HepG2 (cell line): ENCODE data around the gene KRT36. TPM values are rescaled to one million over a fixed set of nuclear protein-coding genes. Genes with fewer than 3 reads are reported as not detected.

Experiments used
- ATAC-seq: fragments of 200-7000 bp; cut with Tn5 transposase; 3 replicates; pipeline ENCODE4 v1.9.1; 2020; ENCODE audit warnings: mild to moderate bottlenecking, moderate library complexity
- BruUV-seq: library from RNA; stranded (reverse); fragments of 400-500 nt; replicated peaks from 2 replicates; lab custom pipeline; 2021; lab: Mats Ljungman, UMichigan
- CTCF ChIA-PET: fragments of 300-600 bp; formaldehyde crosslinking; extraction: SDS; loops from one replicate; lab custom pipeline; 2021; ENCODE audit warnings: low total read pairs, inconsistent platforms, low intra/inter-chr PET ratio; lab: Yijun Ruan, JAX
- POLR2A ChIA-PET: fragments of 350-600 bp; sonication (Branson Sonifier 250); formaldehyde crosslinking; loops from one replicate; lab custom pipeline; 2020; ENCODE audit warnings: antibody characterized with exemption, inconsistent platforms; lab: Yijun Ruan, JAX
- DNase-seq: peaks from one replicate; pipeline ENCODE4 v3.0.0-alpha.2; 2015; ENCODE audit warnings: low spot score
- FAIRE-seq: peaks from 3 replicates; lab custom pipeline; 2011; peaks lifted over from hg19 to GRCh38; lab: Jason Lieb, UNC
- H2AFZ ChIP-seq: one replicate; pipeline ENCODE4 v1.6.1; 2011; ENCODE audit warnings: low read length, inconsistent platforms
- H3K27ac ChIP-seq: fragments of 300-600 bp; 3 replicates; pipeline ENCODE4 v1.8.0; 2011; ENCODE audit warnings: mixed run types, mild to moderate bottlenecking, mixed read lengths, low read length, inconsistent platforms; ENCODE audit not compliant: insufficient read depth; ENCODE audit errors: extremely low read length
- H3K27me3 ChIP-seq, 2 experiments: fragments of 200-600 bp in 1 of 2; 2 replicates in 1 of 2; 3 replicates in 1 of 2; pipeline versions ENCODE4 v1.6.0 to v1.8.0; 2011; ENCODE audit warnings: low read length in 2 of 2, mild to moderate bottlenecking in 2 of 2, moderate library complexity in 2 of 2, inconsistent platforms in 1 of 2; ENCODE audit not compliant: insufficient read depth in 2 of 2, control insufficient read depth in 1 of 2
- H3K36me3 ChIP-seq, 2 experiments: fragments of 200-600 bp in 1 of 2; replicated peaks in 1 of 2; 2 replicates in 1 of 2; 3 replicates in 1 of 2; pipeline versions ENCODE4 v1.5.1 to v1.8.0; 2011; ENCODE audit warnings: low read length in 2 of 2, inconsistent platforms in 1 of 2; ENCODE audit not compliant: insufficient read depth in 2 of 2, control insufficient read depth in 1 of 2
- H3K4me1 ChIP-seq: 2 replicates; pipeline ENCODE4 v1.5.1; 2012; ENCODE audit warnings: low read length, inconsistent platforms; ENCODE audit not compliant: insufficient read depth
- H3K4me2 ChIP-seq: 2 replicates; pipeline ENCODE4 v1.6.0; 2011; ENCODE audit warnings: low read depth, low read length, inconsistent platforms
- H3K4me3 ChIP-seq, 3 experiments: fragments of 200-600 bp in 1 of 3; sonication (generic), shearing (Covaris generic) in 1 of 3; replicated peaks in 1 of 3; 2 replicates each; pipeline ENCODE4 v1.5.1; 2011 to 2016; ENCODE audit warnings: low read length in 3 of 3, inconsistent platforms in 2 of 3, low read depth in 2 of 3, mild to moderate bottlenecking in 2 of 3, control low read depth in 1 of 3, mixed read lengths in 1 of 3; ENCODE audit not compliant: insufficient read depth in 1 of 3
- H3K79me2 ChIP-seq: one replicate; pipeline ENCODE4 v1.6.1; 2011; ENCODE audit warnings: low read length, inconsistent platforms; ENCODE audit not compliant: insufficient read depth
- H3K9ac ChIP-seq: 2 replicates; pipeline ENCODE4 v1.6.0; 2011; ENCODE audit warnings: mild to moderate bottlenecking, low read depth, low read length, inconsistent platforms; ENCODE audit not compliant: insufficient read depth
- H3K9me3 ChIP-seq: 2 replicates; pipeline ENCODE4 v1.5.1; 2012; ENCODE audit warnings: mild to moderate bottlenecking, low read length
- H4K20me1 ChIP-seq: 2 replicates; pipeline ENCODE4 v1.6.0; 2011; ENCODE audit warnings: inconsistent platforms, mild to moderate bottlenecking, low read length, moderate library complexity; ENCODE audit not compliant: insufficient read depth
- FOXA1 ChIP-seq, 2 experiments: fragments of 450-650 bp in 1 of 2; sonication (generic) in 1 of 2; formaldehyde crosslinking in 1 of 2; IDR thresholded peaks; 2 replicates each; pipeline versions ENCODE4 v1.4.0 to v1.6.1; 2016 to 2020; ENCODE audit warnings: missing genetic modification reagents in 1 of 2
- GABPB1 ChIP-seq: IDR thresholded peaks from 2 replicates; pipeline ENCODE4 v1.6.1; 2016; ENCODE audit warnings: mild to moderate bottlenecking, missing genetic modification reagents, moderate library complexity, missing compliant biosample characterization
- KAT2B ChIP-seq: fragments of 150-350 bp; IDR thresholded peaks from 2 replicates; pipeline ENCODE4 v1.6.1; 2014; ENCODE audit warnings: low read depth, low read length, borderline replicate concordance
- MAF1 ChIP-seq: sonication (generic); formaldehyde crosslinking; IDR thresholded peaks from 2 replicates; pipeline ENCODE4 v1.5.0; 2020; ENCODE audit warnings: missing genetic modification reagents, borderline replicate concordance
- MTERF4 ChIP-seq: sonication (generic); formaldehyde crosslinking; IDR thresholded peaks from 2 replicates; pipeline ENCODE4 v1.8.0; 2023; ENCODE audit warnings: mild to moderate bottlenecking, missing genetic modification reagents
- RNF2 ChIP-seq: fragments of 450-650 bp; conservative IDR thresholded peaks from 2 replicates; pipeline ENCODE4 v1.6.1; 2016; ENCODE audit warnings: low read depth
- SAFB2 ChIP-seq: sonication (generic); formaldehyde crosslinking; IDR thresholded peaks from 2 replicates; pipeline ENCODE4 v1.5.1; 2020; ENCODE audit warnings: missing genetic modification reagents, low read depth, mild to moderate bottlenecking, borderline replicate concordance
- SMARCE1 ChIP-seq: fragments of 450-650 bp; IDR thresholded peaks from 2 replicates; pipeline ENCODE4 v1.6.1; 2017; ENCODE audit warnings: borderline replicate concordance
- UBTF ChIP-seq: sonication (generic); formaldehyde crosslinking; IDR thresholded peaks from 2 replicates; pipeline ENCODE4 v1.4.0; 2020; ENCODE audit warnings: mild to moderate bottlenecking, missing genetic modification reagents
- ZFP37 ChIP-seq: sonication (generic); formaldehyde crosslinking; IDR thresholded peaks from 2 replicates; pipeline ENCODE4 v1.4.0; 2020; ENCODE audit warnings: missing genetic modification reagents, borderline replicate concordance
- ZNF205 ChIP-seq: IDR thresholded peaks from 2 replicates; pipeline ENCODE4 v1.6.1; 2018; ENCODE audit warnings: missing biosample characterization, missing genetic modification reagents
- ZNF33A ChIP-seq: sonication (generic); formaldehyde crosslinking; IDR thresholded peaks from 2 replicates; pipeline ENCODE4 v1.5.1; 2020; ENCODE audit warnings: missing genetic modification reagents, mild to moderate bottlenecking, moderate library complexity, borderline replicate concordance
- ZNF33B ChIP-seq: sonication (generic); formaldehyde crosslinking; IDR thresholded peaks from 2 replicates; pipeline ENCODE4 v1.5.1; 2020; ENCODE audit warnings: mild to moderate bottlenecking, missing genetic modification reagents
- ZNF879 ChIP-seq: sonication (generic); formaldehyde crosslinking; IDR thresholded peaks from 2 replicates; pipeline ENCODE4 v1.8.1; 2023; ENCODE audit warnings: missing genetic modification reagents
- WGBS: methylation state at CpG from one replicate; pipeline ENCODE4 v1.1.6; 2017; ENCODE audit warnings: low lambda C conversion rate; 5-methylcytosine and 5-hydroxymethylcytosine counted together
- in situ Hi-C: cut with HindIII; loops from 2 replicates; pipeline ENCODE4 v1.10.0; 2017; ENCODE audit warnings: low pct_unique_long_range_greater_than_20kb; ENCODE audit not compliant: extremely low pct_ligation_motif_present
- intact Hi-C: fragments of 100-400 bp; cut with micrococcal nuclease; formaldehyde crosslinking; loops from one replicate; pipeline ENCODE4 v1.10.0; 2022; ENCODE audit not compliant: unreplicated experiment
- polyA plus RNA-seq, 8 experiments: library from polyadenylated mRNA; depleted of rRNA in 3 of 8; stranded (reverse) in 7 of 8; unstranded in 1 of 8; fragments of >200 nt; fragmentation: Illumina TruSeq in 4 of 8; extraction: Trizol in 4 of 8; gene quantifications; 2 replicates each; pipeline versions ENCODE4 v1.2.1 to v1.2.3, GENCODE V29; 2011 to 2016; ENCODE audit warnings: low read depth in 4 of 8, missing spikeins in 1 of 8, mixed read lengths in 1 of 8; ENCODE audit not compliant: insufficient read depth in 1 of 8
- total RNA-seq, 5 experiments: library from RNA; depleted of rRNA; stranded (reverse); fragments of >200 nt; fragmentation: Illumina TruSeq; extraction: Trizol; gene quantifications; 2 replicates each; pipeline ENCODE4 v1.2.3, GENCODE V29; 2016; ENCODE audit warnings: low read depth in 1 of 5
- TF ChIP-seq, protein P1 (sequence below), 2 experiments: sonication (generic) in 1 of 2; formaldehyde crosslinking in 1 of 2; IDR thresholded peaks; 2 replicates each; pipeline versions ENCODE4 v1.4.0 to v1.6.1; 2016 to 2020; ENCODE audit warnings: borderline replicate concordance in 1 of 2, low read depth in 1 of 2, mild to moderate bottlenecking in 1 of 2, missing genetic modification reagents in 1 of 2

Gene KRT36
- total and polyA plus RNA-seq, 2 of the 13 experiments (the other 11 are each of a cell fraction or from before 2014, with no cell fraction given) = not detected

DNA sequence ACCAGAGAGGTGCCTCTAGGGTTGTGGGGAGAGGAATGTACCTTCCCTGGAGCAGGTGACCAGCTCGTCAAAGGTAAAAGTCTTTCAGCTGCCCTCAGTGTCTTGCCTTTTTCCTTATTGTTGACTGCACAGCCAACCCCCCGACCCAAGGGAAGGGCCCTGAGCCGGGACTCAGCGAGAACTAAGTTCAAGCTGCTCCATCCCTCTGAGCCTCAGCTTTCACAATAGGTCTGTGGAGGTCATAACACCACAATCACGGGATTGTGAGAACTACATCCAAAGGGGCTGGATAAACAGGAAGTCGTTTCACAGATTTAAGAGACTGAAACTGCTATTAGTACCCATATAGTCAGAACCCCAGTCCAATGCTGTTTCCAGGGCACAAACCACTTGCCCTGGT lies 2.6 kb upstream of the KRT36 start:
- no peaks in the 10 kb centered on the region for H4K20me1 ChIP-seq
- H3K27me3 ChIP-seq = peaks cover 0 to 33% of the 10 kb centered on the region in 2 experiments; a peak in 3 of 5 replicates
- no peak overlapping the region for H3K4me3 ChIP-seq
- ATAC-seq (no peak), FAIRE-seq (no peak), DNase-seq (no peak)
- intact Hi-C loops = no loop called here
- no peak for TF ChIP-seq ZFP37 (CRISPR knock-in tag)
- TF ChIP-seq ZNF879 (CRISPR knock-in tag) = no peak
- TF ChIP-seq, protein P1, sequence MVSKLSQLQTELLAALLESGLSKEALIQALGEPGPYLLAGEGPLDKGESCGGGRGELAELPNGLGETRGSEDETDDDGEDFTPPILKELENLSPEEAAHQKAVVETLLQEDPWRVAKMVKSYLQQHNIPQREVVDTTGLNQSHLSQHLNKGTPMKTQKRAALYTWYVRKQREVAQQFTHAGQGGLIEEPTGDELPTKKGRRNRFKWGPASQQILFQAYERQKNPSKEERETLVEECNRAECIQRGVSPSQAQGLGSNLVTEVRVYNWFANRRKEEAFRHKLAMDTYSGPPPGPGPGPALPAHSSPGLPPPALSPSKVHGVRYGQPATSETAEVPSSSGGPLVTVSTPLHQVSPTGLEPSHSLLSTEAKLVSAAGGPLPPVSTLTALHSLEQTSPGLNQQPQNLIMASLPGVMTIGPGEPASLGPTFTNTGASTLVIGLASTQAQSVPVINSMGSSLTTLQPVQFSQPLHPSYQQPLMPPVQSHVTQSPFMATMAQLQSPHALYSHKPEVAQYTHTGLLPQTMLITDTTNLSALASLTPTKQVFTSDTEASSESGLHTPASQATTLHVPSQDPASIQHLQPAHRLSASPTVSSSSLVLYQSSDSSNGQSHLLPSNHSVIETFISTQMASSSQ (IDR thresholded peaks at IDR 0.05; ENCODE audit: low read depth) = no peak
- TF ChIP-seq, protein P1 (CRISPR knock-in tag; IDR thresholded peaks at IDR 0.05; ENCODE audit: borderline replicate concordance) = no peak
- TF ChIP-seq SMARCE1 = no peak
- no peak for TF ChIP-seq UBTF
- no peak for TF ChIP-seq ZNF33B
- TF ChIP-seq SAFB2 = no peak
- no peak for TF ChIP-seq MTERF4
- no peak for TF ChIP-seq FOXA1 (IDR thresholded peaks at IDR 0.05)
- TF ChIP-seq FOXA1 (CRISPR knock-in tag; IDR thresholded peaks at IDR 0.05) = no peak
- no peak for TF ChIP-seq KAT2B
- no peak for TF ChIP-seq ZNF205 (CRISPR knock-in tag)
- no peak for TF ChIP-seq RNF2
- TF ChIP-seq MAF1 = no peak
- TF ChIP-seq GABPB1 = no peak
- no peak for TF ChIP-seq ZNF33A (CRISPR knock-in tag)
- no TSS peak for BruUV-seq
- H3K9me3 ChIP-seq = no peaks in the 10 kb centered on the region
- 0% methylated on average over 6 of the region's 6 CpGs for WGBS
- CTCF ChIA-PET = no interaction called here
- H3K4me1 ChIP-seq = peaks cover 17% of the 10 kb centered on the region
- in situ Hi-C loops = no loop called here
- H3K4me2 ChIP-seq = no peak overlapping the region
- H3K79me2 ChIP-seq = no peaks in the 10 kb centered on the region
- no peak overlapping the region for H3K27ac ChIP-seq
- H3K9ac ChIP-seq = no peak overlapping the region
- POLR2A ChIA-PET = no interaction called here
- no peaks in the 10 kb centered on the region for H3K36me3 ChIP-seq
- no peak overlapping the region for H2AFZ ChIP-seq
